ENCODE results near the gene PTGER1. TPM values are rescaled to one million over a fixed set of nuclear protein-coding genes. Genes with fewer than 3 reads are reported as not detected.

PTGER1 gene
- total and polyA plus RNA-seq, 2 donors (not counting 3 experiments of a cell fraction or from before 2014, with no cell fraction given): 0.21 to 0.40 TPM

DNA sequence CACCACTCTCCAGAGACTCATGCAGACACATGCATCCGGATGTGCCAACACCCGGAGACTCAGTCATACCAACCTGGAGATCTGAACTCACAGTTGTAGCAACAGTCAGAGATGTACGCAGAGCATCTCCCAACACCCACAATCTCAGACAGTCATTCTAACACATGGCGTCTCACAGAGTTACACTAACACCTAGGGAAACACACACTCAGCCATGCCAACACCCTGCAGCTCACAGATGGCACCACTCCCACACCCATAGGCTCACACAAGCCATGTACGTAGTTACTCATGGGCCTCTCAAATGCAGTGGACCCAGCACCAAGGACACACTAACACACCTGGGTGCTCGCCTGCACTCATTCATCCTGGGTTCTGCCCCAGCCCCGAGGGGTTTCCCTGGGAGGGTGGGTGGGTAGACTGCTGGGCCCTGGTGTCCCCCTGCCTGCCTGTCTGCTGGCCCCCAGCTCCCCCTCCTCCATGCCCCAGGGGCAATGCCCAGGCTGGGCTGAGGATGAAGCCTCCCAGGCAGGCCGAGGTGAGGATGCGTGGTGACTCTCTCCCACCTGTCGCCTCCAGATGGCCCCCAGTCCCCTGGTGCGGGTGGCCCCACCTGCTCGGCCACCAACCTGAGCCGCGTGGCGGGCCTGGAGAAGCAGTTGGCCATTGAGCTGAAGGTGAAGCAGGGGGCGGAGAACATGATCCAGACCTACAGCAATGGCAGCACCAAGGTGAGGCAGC, 32.1 kb downstream of the PTGER1 start:
- ChIA-PET POLR2A (no interaction called here), CTCF (interaction anchor here (1.6 kb wide), 1 partner anchor 9 kb away, joined by 4 read pairs; no protein-coding TSS in a partner anchor)
- H3K79me2 ChIP-seq (ENCODE audit: control insufficient read depth, insufficient read depth, low read length): peaks cover 28% of the 10 kb centered on the region
- no peak overlapping the region for H3K27ac ChIP-seq (ENCODE audit: insufficient read depth, low read depth, low read length)
- H3K9me1 ChIP-seq (replicated peaks; ENCODE audit: control insufficient read depth, extremely low read depth, insufficient read depth, low read length): no peaks in the 10 kb centered on the region
- peaks cover 21% of the 10 kb centered on the region for H3K4me1 ChIP-seq (ENCODE audit: control insufficient read depth, extremely low read depth, insufficient read depth, low read length)
- DNase-seq (ENCODE audit: low read depth, low spot score) (no peak), FAIRE-seq (no peak)
- no peak overlapping the region for H2AFZ ChIP-seq (ENCODE audit: low read depth, low read length)
- H3K4me2 ChIP-seq (ENCODE audit: insufficient read depth, low read length): no peak overlapping the region
- H4K20me1 ChIP-seq (replicated peaks; ENCODE audit: control insufficient read depth, extremely low read depth, insufficient read depth, low read length): no peaks in the 10 kb centered on the region
- H3K9ac ChIP-seq (replicated peaks; ENCODE audit: extremely low read depth, insufficient read depth, low read length): no peak overlapping the region
- BruUV-seq (replicated peaks): no TSS peak
- H3K36me3 ChIP-seq (ENCODE audit: control insufficient read depth in 2 of 2, extremely low read depth in 1 of 2, insufficient read depth in 2 of 2, low read length in 2 of 2): peaks cover 12 to 46% of the 10 kb centered on the region in 2 experiments
- dilution Hi-C loops (cut with MboI; ENCODE audit: extremely low pct_ligation_motif_present, low sequenced_read_pairs): no loop called here
- H3K4me3 ChIP-seq (replicated peaks in 1 of 3; ENCODE audit: insufficient read depth in 1 of 3, low read depth in 1 of 3, low read length in 3 of 3): no peak overlapping the region
- TF ChIP-seq MYC (IDR thresholded peaks at IDR 0.05; ENCODE audit: low read depth, low read length): no peak
- no peak for TF ChIP-seq MAX (IDR thresholded peaks at IDR 0.05; ENCODE audit: insufficient read depth, insufficient read length)
- TF ChIP-seq GATA2 (IDR thresholded peaks at IDR 0.05; ENCODE audit: insufficient read depth, insufficient read length, low read depth, low read length): no peak
- no peaks in the 10 kb centered on the region for H3K9me3 ChIP-seq (replicated peaks; ENCODE audit: control insufficient read depth, insufficient read depth, low read length)
- H3K27me3 ChIP-seq (ENCODE audit: control insufficient read depth in 2 of 2, insufficient read depth in 2 of 2, low read length in 2 of 2): no peaks in the 10 kb centered on the region
- intact Hi-C loops (cut with micrococcal nuclease): no loop called here

DNA sequence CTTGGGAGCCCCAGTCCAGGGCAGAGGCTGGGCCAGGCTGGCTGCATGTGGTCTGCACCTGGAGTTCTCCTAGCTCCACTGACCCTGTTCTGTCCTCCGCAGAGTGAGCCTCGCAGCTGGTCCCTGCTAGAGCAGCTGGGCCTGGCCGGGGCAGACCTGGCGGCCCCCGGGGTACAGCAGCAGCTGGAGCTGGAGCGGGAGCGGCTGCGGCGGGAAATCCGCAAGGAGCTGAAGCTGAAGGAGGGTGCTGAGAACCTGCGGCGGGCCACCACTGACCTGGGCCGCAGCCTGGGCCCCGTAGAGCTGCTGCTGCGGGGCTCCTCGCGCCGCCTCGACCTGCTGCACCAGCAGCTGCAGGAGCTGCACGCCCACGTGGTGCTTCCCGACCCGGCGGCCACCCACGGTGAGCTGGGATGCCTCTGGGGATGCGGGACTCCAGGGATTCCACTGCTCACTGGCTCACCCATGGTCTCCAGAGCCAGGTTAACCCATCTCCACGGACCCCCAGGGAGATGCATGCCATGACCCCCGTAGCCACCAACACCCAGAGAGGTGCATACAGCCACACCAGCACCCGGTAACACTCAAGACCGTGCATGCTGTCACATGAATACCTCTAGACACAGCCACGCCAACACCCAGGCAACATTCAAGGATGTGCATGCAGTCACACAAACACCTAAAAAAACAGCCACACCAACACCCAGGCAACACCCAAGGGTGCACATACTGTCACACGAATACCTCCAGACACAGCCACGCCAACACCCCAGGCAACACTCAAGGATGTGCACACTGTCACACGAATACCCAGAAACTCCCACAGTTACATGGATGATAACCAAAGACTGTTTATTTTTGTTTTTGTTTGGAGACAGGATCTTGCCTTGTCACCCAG, 33.9 kb downstream of the PTGER1 start:
- POLR2A ChIA-PET: no interaction called here
- Histone ChIP-seq H3K36me3 (ENCODE audit: control insufficient read depth in 2 of 2, extremely low read depth in 1 of 2, insufficient read depth in 2 of 2, low read length in 2 of 2) (peaks cover 10 to 35% of the 10 kb centered on the region in 2 experiments), H3K4me2 (ENCODE audit: insufficient read depth, low read length) (no peak overlapping the region), H2AFZ (ENCODE audit: low read depth, low read length) (no peak overlapping the region), H3K4me1 (ENCODE audit: control insufficient read depth, extremely low read depth, insufficient read depth, low read length) (peaks cover 25% of the 10 kb centered on the region), H3K9me1 (replicated peaks; ENCODE audit: control insufficient read depth, extremely low read depth, insufficient read depth, low read length) (no peaks in the 10 kb centered on the region), H4K20me1 (replicated peaks; ENCODE audit: control insufficient read depth, extremely low read depth, insufficient read depth, low read length) (no peaks in the 10 kb centered on the region), H3K9me3 (replicated peaks; ENCODE audit: control insufficient read depth, insufficient read depth, low read length) (no peaks in the 10 kb centered on the region), H3K4me3 (replicated peaks in 1 of 3; ENCODE audit: insufficient read depth in 1 of 3, low read depth in 1 of 3, low read length in 3 of 3) (no peak overlapping the region), H3K27me3 (ENCODE audit: control insufficient read depth in 2 of 2, insufficient read depth in 2 of 2, low read length in 2 of 2) (no peaks in the 10 kb centered on the region), H3K27ac (ENCODE audit: insufficient read depth, low read depth, low read length) (no peak overlapping the region), H3K79me2 (ENCODE audit: control insufficient read depth, insufficient read depth, low read length) (peaks cover 46% of the 10 kb centered on the region), H3K9ac (replicated peaks; ENCODE audit: extremely low read depth, insufficient read depth, low read length) (no peak overlapping the region)
- dilution Hi-C loops (cut with MboI; ENCODE audit: extremely low pct_ligation_motif_present, low sequenced_read_pairs) (no loop called here), intact Hi-C loops (cut with micrococcal nuclease) (no loop called here)
- no TSS peak for BruUV-seq (replicated peaks)
- TF ChIP-seq POLR2AphosphoS5 (IDR thresholded peaks at IDR 0.05; ENCODE audit: insufficient read depth, low read depth, low read length): no peak
- TF ChIP-seq FOS (IDR thresholded peaks at IDR 0.05; ENCODE audit: borderline replicate concordance, insufficient read depth, low read length): no peak
- no peak for TF ChIP-seq JUN (IDR thresholded peaks at IDR 0.05; ENCODE audit: borderline replicate concordance, insufficient read depth, insufficient read length, low read depth)
- no peak for TF ChIP-seq EZH2 (IDR thresholded peaks at IDR 0.05; ENCODE audit: borderline replicate concordance, low read depth, low read length, severe bottlenecking)
- TF ChIP-seq MYC (IDR thresholded peaks at IDR 0.05; ENCODE audit: low read depth, low read length): no peak
- TF ChIP-seq POLR2A (IDR thresholded peaks at IDR 0.05; ENCODE audit: low read depth, low read length): no peak
- TF ChIP-seq MAX (IDR thresholded peaks at IDR 0.05; ENCODE audit: insufficient read depth, insufficient read length): no peak
- no peak for TF ChIP-seq GATA2 (IDR thresholded peaks at IDR 0.05; ENCODE audit: insufficient read depth, insufficient read length, low read depth, low read length)
- no peak for TF ChIP-seq CTCF (IDR thresholded peaks at IDR 0.05; ENCODE audit: extremely low read depth in 1 of 2, insufficient read depth in 1 of 2, low read depth in 1 of 2, low read length in 2 of 2)
- FAIRE-seq (no peak), DNase-seq (ENCODE audit: low read depth, low spot score) (no peak)
- CTCF ChIA-PET: interaction anchor here (1.6 kb wide), 1 partner anchor 7 kb away, joined by 4 read pairs; no protein-coding TSS in a partner anchor
